Measurements from ENCODE around the gene C1orf159. TPM values are rescaled to one million over a fixed set of nuclear protein-coding genes. Genes with fewer than 3 reads are reported as not detected.
"Not testable (repeated sequence)": the region's sequence is repeated elsewhere in the genome, so short reads cannot be mapped to it uniquely, and the experiment has no call there.

Gene C1orf159
- total RNA-seq, 4 donors from 2014 or later, result 14.0 to 32.0 (median 22.7) TPM

DNA sequence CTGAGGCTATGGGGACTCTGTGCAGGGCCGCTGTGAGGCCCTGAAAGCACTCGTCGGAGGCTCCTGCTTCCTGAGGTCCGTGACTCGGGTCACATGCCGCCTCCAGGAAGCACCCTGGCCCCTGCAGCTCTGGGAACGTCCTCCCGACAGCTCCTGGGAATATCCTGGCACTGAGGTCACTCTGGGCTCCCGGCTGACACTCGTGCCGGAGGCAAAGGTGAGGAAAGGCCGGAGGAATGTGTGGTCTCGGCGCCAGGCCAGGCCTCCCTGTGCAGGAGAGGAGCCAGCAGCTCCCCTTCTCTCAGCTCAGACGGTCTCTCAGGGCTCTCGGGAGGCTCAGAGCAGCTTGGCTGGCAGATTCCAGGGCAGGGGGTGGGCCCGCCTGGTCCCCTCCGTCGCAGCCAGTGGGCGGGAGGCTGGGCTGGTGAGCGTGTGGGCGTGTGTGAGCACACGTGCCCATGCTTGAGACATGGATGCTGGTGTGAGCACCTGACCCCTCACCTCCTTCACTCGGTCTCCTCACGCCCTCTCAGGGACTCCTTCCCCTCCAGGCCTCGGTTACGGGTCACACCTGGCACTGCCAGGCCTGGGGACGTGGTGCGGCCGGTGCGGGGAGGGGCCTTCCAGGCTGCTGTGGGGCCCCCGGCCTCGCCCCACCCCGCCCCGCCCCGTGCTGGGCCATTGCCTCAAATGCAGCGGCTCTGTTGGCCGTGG lies 36.3 kb downstream of the C1orf159 start:
- Histone ChIP-seq H3K27me3 (no peaks in the 10 kb centered on the region), H3K27ac (no peak overlapping the region), H3K4me3 (peak overlapping the region; percentile 17 to 29 (median 20)), H3K9me3 (no peaks in the 10 kb centered on the region), H3K36me3 (no peaks in the 10 kb centered on the region), H3K4me1 (peaks cover 0 to 14% (median 9%) of the 10 kb centered on the region in 4 donors)
- peak in 1 of 3 donors; percentile 68 for DNase-seq
- TF ChIP-seq, protein P1, sequence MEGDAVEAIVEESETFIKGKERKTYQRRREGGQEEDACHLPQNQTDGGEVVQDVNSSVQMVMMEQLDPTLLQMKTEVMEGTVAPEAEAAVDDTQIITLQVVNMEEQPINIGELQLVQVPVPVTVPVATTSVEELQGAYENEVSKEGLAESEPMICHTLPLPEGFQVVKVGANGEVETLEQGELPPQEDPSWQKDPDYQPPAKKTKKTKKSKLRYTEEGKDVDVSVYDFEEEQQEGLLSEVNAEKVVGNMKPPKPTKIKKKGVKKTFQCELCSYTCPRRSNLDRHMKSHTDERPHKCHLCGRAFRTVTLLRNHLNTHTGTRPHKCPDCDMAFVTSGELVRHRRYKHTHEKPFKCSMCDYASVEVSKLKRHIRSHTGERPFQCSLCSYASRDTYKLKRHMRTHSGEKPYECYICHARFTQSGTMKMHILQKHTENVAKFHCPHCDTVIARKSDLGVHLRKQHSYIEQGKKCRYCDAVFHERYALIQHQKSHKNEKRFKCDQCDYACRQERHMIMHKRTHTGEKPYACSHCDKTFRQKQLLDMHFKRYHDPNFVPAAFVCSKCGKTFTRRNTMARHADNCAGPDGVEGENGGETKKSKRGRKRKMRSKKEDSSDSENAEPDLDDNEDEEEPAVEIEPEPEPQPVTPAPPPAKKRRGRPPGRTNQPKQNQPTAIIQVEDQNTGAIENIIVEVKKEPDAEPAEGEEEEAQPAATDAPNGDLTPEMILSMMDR (IDR thresholded peaks at IDR 0.05), result no peak
- TF ChIP-seq POLR2A (IDR thresholded peaks at IDR 0.05), result no peak

DNA sequence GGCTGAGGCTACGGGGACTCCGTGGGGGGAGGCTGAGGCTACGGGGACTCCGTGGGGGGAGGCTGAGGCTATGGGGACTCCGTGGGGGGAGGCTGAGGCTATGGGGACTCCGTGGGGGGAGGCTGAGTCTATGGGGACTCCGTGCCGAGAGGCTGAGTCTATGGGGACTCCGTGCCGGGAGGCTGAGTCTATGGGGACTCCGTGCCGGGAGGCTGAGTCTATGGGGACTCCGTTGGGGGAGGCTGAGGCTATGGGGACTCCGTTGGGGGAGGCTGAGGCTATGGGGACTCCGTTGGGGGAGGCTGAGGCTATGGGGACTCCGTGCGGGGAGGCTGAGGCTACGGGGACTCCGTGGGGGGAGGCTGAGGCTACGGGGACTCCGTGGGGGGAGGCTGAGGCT lies 38.5 kb downstream of the C1orf159 start:
- not testable (repeated sequence) for DNase-seq, H3K9me3 ChIP-seq, H3K4me3 ChIP-seq, H3K36me3 ChIP-seq, H3K27ac ChIP-seq, H3K27me3 ChIP-seq
- peaks cover 0 to 26% (median 9%) of the 10 kb centered on the region in 4 donors for H3K4me1 ChIP-seq

DNA sequence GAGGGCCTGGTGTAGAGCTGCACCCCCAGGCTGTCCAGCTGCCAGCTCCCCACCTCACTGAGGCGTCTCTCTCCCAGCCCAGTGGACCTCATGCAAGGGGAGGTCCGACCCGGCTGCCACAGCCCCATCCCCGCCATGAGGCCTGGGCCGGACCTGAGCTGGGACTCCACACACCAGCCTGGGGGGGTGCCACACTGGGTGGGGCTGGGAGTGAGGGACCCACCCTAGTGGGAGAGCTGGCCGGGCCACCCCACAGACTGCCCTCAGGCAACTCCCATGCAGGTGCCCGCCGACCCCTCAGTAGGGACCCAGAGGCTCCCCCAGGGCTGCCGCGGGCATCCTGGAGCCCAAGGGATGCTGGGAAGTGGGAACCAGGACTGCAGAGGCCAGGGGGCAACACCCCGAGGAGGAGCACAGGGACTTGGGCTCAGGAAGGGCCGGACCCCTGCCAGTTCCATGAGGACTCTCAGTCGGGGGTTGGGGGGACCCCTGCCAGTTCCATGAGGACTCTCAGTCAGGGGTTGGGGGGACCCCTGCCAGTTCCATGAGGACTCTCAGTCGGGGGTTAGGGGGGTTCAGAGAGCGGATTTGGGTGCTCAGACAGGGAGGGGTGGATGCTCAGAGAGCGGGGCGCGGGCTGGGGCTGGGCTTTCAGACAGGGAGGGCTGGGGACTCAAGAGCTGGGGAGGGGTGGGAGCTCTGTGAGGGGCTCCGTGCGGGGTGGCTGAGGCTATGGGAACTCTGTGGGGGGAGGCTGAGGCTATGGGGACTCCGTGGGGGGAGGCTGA lies 40.5 kb downstream of the C1orf159 start:
- no peak for DNase-seq

DNA sequence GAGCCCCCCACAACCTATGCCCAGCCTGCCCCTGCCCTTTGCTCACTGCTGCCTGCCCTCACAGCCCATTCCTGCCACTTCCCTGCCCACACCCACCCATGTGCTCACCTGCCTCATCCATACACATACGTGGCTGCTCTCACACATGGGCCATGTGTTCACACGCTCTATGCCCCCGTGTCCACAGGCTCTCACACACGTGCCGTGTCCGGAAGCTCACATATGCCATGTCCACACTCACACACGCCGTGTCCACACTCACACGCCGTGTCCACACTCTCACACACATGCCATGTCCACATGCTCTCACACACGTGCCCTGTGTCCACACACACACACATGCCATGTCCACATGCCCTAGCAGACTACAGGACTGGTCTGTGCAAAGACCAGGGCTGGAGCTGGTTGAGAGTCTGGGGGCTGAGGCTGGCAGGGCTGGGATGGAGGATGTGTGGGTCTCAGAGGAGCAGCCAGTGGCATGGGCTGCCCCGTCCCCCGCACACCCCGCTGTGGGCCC lies 41.2 kb downstream of the C1orf159 start:
- no peaks in the 10 kb centered on the region for H3K9me3 ChIP-seq
- H3K4me1 ChIP-seq, result peaks cover 0 to 19% (median 5%) of the 10 kb centered on the region in 4 donors
- no peak overlapping the region for H3K4me3 ChIP-seq
- DNase-seq, result no peak
- peak overlapping the region in 1 of 4 donors; percentile 73 for H3K27ac ChIP-seq
- H3K27me3 ChIP-seq, result no peaks in the 10 kb centered on the region
- TF ChIP-seq, protein P1 (IDR thresholded peaks at IDR 0.05), result no peak
- TF ChIP-seq POLR2A (IDR thresholded peaks at IDR 0.05), result no peak
- no peaks in the 10 kb centered on the region for H3K36me3 ChIP-seq

More for the DNA sequence above, 40.5 kb downstream of the C1orf159 start:
- Histone ChIP-seq H3K4me3 (no peak overlapping the region), H3K4me1 (peaks cover 0 to 25% (median 9%) of the 10 kb centered on the region in 4 donors), H3K9me3 (no peaks in the 10 kb centered on the region), H3K27ac (no peak overlapping the region), H3K27me3 (no peaks in the 10 kb centered on the region), H3K36me3 (no peaks in the 10 kb centered on the region)
- TF ChIP-seq, protein P1 (IDR thresholded peaks at IDR 0.05), result no peak
- no peak for TF ChIP-seq POLR2A (IDR thresholded peaks at IDR 0.05)

DNA sequence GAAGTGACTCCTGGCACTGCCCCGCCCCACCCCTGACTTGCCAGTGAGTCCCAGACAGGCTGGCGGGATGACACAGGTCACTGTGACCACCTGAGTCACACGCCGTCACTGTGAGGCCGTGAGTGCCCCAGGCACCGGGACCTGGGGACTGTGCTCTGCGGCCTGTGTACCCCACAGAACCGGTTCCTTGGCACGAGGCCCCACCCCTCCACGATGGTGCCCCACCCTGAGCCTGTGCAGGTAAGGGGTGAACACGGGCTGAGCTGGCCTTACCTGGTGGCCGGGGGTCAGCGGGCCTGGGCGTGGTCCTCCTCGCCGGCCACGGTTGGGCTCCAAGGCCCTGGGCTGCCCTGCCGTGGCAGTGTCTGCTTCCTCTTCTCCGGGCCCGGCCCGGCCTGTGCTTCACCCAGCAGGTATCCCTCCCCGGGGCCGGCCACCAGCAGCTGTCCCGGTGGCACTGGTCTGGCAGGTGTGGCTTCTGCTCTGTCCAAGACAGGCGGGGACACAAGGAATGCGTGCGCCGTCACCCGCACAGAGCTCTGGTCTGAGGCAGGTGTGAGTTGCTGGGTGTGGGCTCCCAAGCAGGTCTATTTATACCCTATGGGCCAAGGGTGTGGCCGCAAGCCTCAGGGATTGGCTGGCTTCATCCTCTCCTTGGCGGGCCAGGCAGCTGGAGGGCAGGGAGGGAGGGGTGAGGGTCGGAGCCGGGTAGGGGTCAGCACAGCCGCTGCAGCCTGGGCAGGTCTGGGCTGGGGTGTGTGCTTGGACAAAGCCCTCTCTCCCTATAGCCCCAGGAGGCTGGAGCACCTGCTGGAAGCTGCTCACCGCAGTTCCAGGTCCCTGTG lies 41.9 kb downstream of the C1orf159 start, which contains the start of gene RNF223:
TSS of gene RNF223 (minus strand) at position 564 of the 845 bp plus-strand sequence. CDS start 1,740 bp downstream, outside the sequence.
- peak in 2 of 3 donors; percentile 76 to 80 for DNase-seq
- H3K4me1 ChIP-seq, result peaks cover 0 to 19% (median 6%) of the 10 kb centered on the region in 4 donors
- peak within 1 kb of the TSS in 2 of 4 donors; percentile 48 to 73 for H3K27ac ChIP-seq
- no peaks in the 10 kb centered on the region for H3K36me3 ChIP-seq
- TF ChIP-seq, protein P1 (IDR thresholded peaks at IDR 0.05), result no peak
- TF ChIP-seq POLR2A (IDR thresholded peaks at IDR 0.05), result peak; percentile 34 to 63
- H3K4me3 ChIP-seq, result peak within 1 kb of the TSS in 1 of 4 donors; percentile 21
- no peaks in the 10 kb centered on the region for H3K9me3 ChIP-seq
- no peaks in the 10 kb centered on the region for H3K27me3 ChIP-seq
